ENCODE data around the gene ITGA1.
"Not testable (repeated sequence)": the region's sequence is repeated elsewhere in the genome, so short reads cannot be mapped to it uniquely, and the experiment has no call there.

ITGA1 gene

DNA sequence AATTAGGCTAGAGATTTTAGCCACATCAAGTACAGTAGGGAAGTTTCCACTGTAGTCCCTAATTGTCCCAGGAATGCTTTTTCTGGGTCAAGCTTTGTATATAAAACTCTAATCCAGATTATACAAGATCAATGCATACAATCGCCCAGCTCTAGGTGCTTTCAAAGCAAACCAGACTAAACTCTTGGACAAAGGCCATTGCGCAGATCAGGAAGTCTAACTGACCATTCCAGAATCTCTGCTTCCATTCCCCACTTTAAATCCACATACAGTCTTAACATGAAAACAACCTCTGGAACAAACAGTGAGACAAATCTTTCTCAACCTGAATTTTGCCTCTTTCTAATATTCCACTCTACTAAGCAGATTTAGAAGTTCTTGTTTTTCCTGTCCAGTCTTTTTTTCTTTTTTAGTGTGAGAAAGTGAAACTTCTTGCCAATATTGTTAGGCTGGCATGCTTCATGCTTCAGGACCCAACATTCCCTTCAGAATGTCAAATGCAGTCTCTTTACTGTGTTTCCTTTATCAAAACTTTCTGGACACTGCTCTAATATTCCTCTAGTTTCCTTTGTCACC, 76.1 kb downstream of the ITGA1 start:
- no peak overlapping the region for H3K4me3 ChIP-seq (ENCODE audit: low read depth, low read length)
- TF ChIP-seq, protein P1, sequence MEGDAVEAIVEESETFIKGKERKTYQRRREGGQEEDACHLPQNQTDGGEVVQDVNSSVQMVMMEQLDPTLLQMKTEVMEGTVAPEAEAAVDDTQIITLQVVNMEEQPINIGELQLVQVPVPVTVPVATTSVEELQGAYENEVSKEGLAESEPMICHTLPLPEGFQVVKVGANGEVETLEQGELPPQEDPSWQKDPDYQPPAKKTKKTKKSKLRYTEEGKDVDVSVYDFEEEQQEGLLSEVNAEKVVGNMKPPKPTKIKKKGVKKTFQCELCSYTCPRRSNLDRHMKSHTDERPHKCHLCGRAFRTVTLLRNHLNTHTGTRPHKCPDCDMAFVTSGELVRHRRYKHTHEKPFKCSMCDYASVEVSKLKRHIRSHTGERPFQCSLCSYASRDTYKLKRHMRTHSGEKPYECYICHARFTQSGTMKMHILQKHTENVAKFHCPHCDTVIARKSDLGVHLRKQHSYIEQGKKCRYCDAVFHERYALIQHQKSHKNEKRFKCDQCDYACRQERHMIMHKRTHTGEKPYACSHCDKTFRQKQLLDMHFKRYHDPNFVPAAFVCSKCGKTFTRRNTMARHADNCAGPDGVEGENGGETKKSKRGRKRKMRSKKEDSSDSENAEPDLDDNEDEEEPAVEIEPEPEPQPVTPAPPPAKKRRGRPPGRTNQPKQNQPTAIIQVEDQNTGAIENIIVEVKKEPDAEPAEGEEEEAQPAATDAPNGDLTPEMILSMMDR (IDR thresholded peaks at IDR 0.05; ENCODE audit: low read depth, low read length) = no peak

DNA sequence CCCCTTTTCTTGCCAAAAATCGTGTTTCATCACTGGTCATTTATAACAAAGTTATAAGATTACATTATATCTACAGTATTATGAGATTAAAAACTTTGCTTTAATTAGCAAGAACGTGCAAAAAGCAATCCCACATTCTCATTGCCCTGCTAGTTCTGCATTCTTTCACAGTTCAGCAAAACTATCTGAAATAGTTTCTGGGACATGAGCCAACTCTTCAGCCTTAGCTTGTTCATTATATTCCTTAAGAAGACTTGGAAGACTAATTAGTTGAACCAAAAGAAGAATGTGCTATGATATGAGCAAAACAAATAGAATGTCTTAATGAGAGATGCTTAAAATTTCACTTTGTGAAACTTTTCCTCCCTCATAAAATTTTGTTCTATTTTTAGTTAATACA, 76.7 kb downstream of the ITGA1 start:
- H3K4me3 ChIP-seq (ENCODE audit: low read depth, low read length) = no peak overlapping the region
- TF ChIP-seq, protein P1 (IDR thresholded peaks at IDR 0.05; ENCODE audit: low read depth, low read length) = no peak

DNA sequence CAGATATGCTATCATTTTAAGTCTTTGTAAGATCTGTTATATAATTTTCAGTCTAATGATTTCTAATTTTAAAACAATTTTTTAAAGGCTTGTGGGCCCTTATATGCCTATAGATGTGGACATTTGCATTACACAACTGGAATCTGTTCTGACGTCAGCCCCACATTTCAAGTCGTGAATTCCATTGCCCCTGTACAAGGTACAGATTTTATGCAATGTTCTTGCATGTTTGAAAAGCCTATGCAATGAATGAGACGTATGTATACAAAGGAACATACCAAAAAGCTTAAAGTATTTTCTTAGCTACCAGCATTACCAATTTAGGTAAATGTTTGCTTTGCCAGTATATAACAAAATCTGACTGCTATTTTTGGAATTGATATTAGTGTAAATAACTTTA, 77.2 kb downstream of the ITGA1 start:
- no peak overlapping the region for H3K4me3 ChIP-seq (ENCODE audit: low read depth, low read length)
- TF ChIP-seq, protein P1 (IDR thresholded peaks at IDR 0.05; ENCODE audit: low read depth, low read length) = no peak

DNA sequence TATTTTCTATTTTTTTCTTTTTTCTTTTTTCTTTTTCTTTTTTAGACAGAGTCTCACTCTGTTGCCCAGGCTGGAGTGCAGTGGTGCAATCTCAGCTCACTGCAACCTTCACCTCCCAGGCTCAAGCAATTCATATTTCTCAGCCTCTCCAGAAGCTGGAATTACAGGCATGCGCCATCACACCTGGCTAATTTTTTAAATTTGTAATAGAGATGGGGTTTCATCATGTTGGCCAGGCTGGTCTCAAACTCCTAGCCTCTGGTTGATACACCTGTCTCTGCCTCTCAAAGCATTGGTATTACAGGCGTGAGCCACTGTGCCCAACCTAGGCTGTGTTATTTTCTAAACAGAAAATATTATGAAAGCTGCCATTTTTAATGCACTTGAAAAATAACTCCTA, 78.3 kb downstream of the ITGA1 start:
- H3K4me3 ChIP-seq (ENCODE audit: low read depth, low read length) = not testable (repeated sequence)

DNA sequence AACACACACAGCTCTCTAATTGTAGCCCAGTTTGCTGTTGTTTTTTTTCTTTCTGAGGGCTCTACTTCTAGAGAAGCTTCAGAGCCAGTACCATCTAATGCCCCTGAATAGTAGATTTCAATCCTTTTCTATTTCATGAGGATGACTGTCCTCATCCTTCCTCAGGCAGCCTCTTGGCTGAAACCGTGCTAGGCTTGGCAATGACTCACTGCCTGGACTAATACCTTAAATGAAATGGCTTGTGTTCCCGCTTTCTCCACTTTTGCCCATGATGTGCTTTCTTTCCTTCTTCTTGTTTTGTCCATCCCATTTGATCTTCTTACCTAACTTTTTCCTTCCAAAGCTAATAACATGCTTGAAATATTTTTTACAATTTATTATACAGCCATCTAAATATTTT, 80.1 kb downstream of the ITGA1 start:
- no peak overlapping the region for H3K4me3 ChIP-seq (ENCODE audit: low read depth, low read length)
- TF ChIP-seq, protein P1 (IDR thresholded peaks at IDR 0.05; ENCODE audit: low read depth, low read length) = no peak

DNA sequence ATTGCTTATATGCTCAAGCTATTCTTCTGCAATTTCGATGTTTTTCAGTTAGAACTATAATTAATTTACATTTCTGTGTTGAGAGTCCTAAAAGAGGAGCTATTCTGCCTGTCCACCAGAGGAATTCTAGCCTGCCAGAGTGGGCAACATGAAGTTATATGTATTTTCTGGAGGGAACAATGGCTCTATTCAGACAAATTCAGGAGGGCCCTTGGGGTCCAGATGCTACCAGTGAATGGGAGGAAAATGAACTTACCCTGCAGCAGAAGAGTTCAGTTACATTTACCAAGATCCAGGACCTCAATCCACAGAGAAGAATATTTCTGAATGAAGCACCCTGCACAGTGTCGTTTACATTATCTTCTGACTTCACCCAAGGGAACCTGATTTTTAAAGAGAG, 80.7 kb downstream of the ITGA1 start:
- TF ChIP-seq, protein P1 (IDR thresholded peaks at IDR 0.05; ENCODE audit: low read depth, low read length) = no peak
- no peak overlapping the region for H3K4me3 ChIP-seq (ENCODE audit: low read depth, low read length)

DNA sequence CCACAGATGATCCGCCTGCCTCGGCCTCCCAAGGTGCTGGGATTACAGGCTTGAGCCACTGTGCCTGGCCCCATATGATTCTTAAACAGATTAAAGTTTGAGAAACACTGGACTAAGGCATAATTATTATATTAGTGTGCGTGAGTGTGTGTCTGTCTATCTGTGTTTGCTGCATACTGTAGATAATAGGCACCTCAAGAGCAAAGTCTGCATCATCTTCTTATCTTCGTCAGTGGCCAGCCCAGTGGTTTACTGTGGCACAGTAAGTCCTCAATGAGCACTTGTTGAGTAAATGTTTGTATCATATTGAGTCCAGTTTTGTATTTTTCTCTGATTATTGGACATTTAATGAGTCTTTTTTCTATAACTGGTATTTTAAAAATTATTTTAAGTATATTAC, 81.7 kb downstream of the ITGA1 start:
- TF ChIP-seq, protein P1 (IDR thresholded peaks at IDR 0.05; ENCODE audit: low read depth, low read length) = no peak
- no peak overlapping the region for H3K4me3 ChIP-seq (ENCODE audit: low read depth, low read length)

DNA sequence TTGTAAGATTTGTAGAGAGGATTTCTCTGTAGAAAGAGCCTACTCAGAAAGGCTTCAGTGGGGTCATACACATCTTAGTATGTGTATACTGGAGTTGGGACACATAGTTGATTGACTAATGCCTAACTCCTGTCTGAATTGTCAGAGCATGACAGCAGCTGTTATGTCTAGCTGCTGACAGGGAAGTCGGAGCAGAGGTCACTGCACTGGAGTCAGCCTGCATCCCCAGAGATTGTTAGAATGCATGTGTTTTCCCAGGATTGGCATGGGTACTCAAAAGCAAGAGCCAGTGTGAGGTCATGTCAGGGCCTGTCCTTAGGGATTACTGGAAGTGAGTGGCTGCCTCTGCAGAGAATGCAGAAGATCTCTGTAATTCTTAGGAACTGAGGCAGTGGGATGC, 82.7 kb downstream of the ITGA1 start:
- TF ChIP-seq, protein P1 (IDR thresholded peaks at IDR 0.05; ENCODE audit: low read depth, low read length) = no peak
- no peak overlapping the region for H3K4me3 ChIP-seq (ENCODE audit: low read depth, low read length)
